CD14-positive monocyte (primary cell): Measurements from ENCODE around the gene ACTR2. TPM values are rescaled to one million over a fixed set of nuclear protein-coding genes. Genes with fewer than 3 reads are reported as not detected.

ENCODE experiments used
- DNase-seq, 3 donors: peaks; one replicate each; pipeline ENCODE4 v3.0.0-alpha.2; 2011 to 2022
- H2AFZ ChIP-seq: 2 replicates; pipeline ENCODE4 v1.6.0; 2012; ENCODE audit warnings: mild to moderate bottlenecking, low read depth, low read length, inconsistent platforms; ENCODE audit not compliant: insufficient read depth, poor library complexity, severe bottlenecking
- H3K27ac ChIP-seq, 2 donors: 1 replicate in 1 of 2; 2 replicates in 1 of 2; pipeline ENCODE4 v1.5.1; 2012 to 2013; ENCODE audit warnings: low read length in 2 of 2, control low read depth in 1 of 2, inconsistent platforms in 1 of 2, low read depth in 1 of 2, mild to moderate bottlenecking in 1 of 2
- H3K27me3 ChIP-seq, 2 donors: one replicate each; pipeline versions ENCODE4 v1.6.0 to v1.6.1; 2011 to 2013; ENCODE audit warnings: low read length in 2 of 2; ENCODE audit not compliant: control insufficient read depth in 2 of 2, insufficient read depth in 2 of 2
- H3K36me3 ChIP-seq, 2 donors: replicated peaks in 1 of 2; 1 replicate in 1 of 2; 2 replicates in 1 of 2; pipeline versions ENCODE4 v1.5.1 to v1.6.1; 2012 to 2013; ENCODE audit warnings: low read length in 2 of 2, control low read depth in 1 of 2, inconsistent platforms in 1 of 2, mild to moderate bottlenecking in 1 of 2; ENCODE audit not compliant: insufficient read depth in 2 of 2, control insufficient read depth in 1 of 2
- H3K4me1 ChIP-seq, 2 donors: 1 replicate in 1 of 2; 2 replicates in 1 of 2; pipeline versions ENCODE4 v1.5.1 to v1.6.1; 2012 to 2013; ENCODE audit warnings: low read length in 2 of 2, control low read depth in 1 of 2, inconsistent platforms in 1 of 2, mild to moderate bottlenecking in 1 of 2, moderate library complexity in 1 of 2; ENCODE audit not compliant: insufficient read depth in 2 of 2, control insufficient read depth in 1 of 2
- H3K4me2 ChIP-seq: replicated peaks from 2 replicates; pipeline ENCODE3; 2012; ENCODE audit warnings: low read length, moderate library complexity, mild to moderate bottlenecking; ENCODE audit not compliant: poor library complexity, severe bottlenecking; ENCODE audit errors: extremely low read depth
- H3K4me3 ChIP-seq, 3 experiments: fragments of 200-600 bp in 1 of 3; sonication (generic) in 1 of 3; replicated peaks in 1 of 3; 1 replicate in 2 of 3; 2 replicates in 1 of 3; pipeline ENCODE4 v1.5.1; 2011 to 2013; ENCODE audit warnings: low read length in 3 of 3, mild to moderate bottlenecking in 3 of 3, control low read depth in 2 of 3, low read depth in 2 of 3, inconsistent platforms in 1 of 3, moderate library complexity in 1 of 3
- H3K79me2 ChIP-seq: 2 replicates; pipeline ENCODE4 v1.6.0; 2012; ENCODE audit warnings: mild to moderate bottlenecking, control low read depth, inconsistent platforms, low read length, moderate library complexity; ENCODE audit not compliant: insufficient read depth
- H3K9ac ChIP-seq: 2 replicates; pipeline ENCODE4 v1.6.0; 2017; ENCODE audit warnings: low read length, mild to moderate bottlenecking; ENCODE audit not compliant: insufficient read depth, poor library complexity, severe bottlenecking
- H3K9me3 ChIP-seq, 2 donors: replicated peaks in 1 of 2; 1 replicate in 1 of 2; 2 replicates in 1 of 2; pipeline versions ENCODE4 v1.5.1 to v1.6.1; 2012 to 2013; ENCODE audit warnings: low read length in 2 of 2, control low read depth in 1 of 2; ENCODE audit not compliant: control insufficient read depth in 1 of 2, insufficient read depth in 1 of 2
- H4K20me1 ChIP-seq: 2 replicates; pipeline ENCODE4 v1.6.0; 2012; ENCODE audit warnings: mild to moderate bottlenecking, low read length, control low read depth, moderate library complexity; ENCODE audit not compliant: insufficient read depth
- H3K27ac Mint-ChIP-seq, 7 donors: one replicate each; pipeline ENCODE4 v1.8.0; 2020; ENCODE audit warnings: mild to moderate bottlenecking in 7 of 7, mixed read lengths in 7 of 7, moderate library complexity in 6 of 7, inconsistent platforms in 2 of 7
- H3K27me3 Mint-ChIP-seq, 3 donors: one replicate each; pipeline ENCODE4 v1.8.0; 2021 to 2022; ENCODE audit warnings: low read depth in 3 of 3, mild to moderate bottlenecking in 3 of 3, mixed read lengths in 3 of 3, moderate library complexity in 3 of 3, inconsistent platforms in 1 of 3
- H3K36me3 Mint-ChIP-seq, 2 donors: one replicate each; pipeline ENCODE4 v1.8.0; 2020; ENCODE audit warnings: mixed read lengths in 2 of 2, inconsistent platforms in 1 of 2, mild to moderate bottlenecking in 1 of 2
- H3K4me1 Mint-ChIP-seq: one replicate; pipeline ENCODE4 v1.8.0; 2020; ENCODE audit warnings: mild to moderate bottlenecking, mixed read lengths
- H3K4me3 Mint-ChIP-seq, 2 donors: one replicate each; pipeline ENCODE4 v1.8.0; 2020; ENCODE audit warnings: mild to moderate bottlenecking in 2 of 2, mixed read lengths in 2 of 2, moderate library complexity in 1 of 2
- H3K9me3 Mint-ChIP-seq, 7 donors: one replicate each; pipeline ENCODE4 v1.8.0; 2020 to 2022; ENCODE audit warnings: mixed read lengths in 7 of 7, mild to moderate bottlenecking in 6 of 7, moderate library complexity in 6 of 7, inconsistent platforms in 2 of 7
- WGBS: methylation state at CpG from one replicate; pipeline ENCODE4 v1.1.5; 2013; ENCODE audit warnings: missing lambda C conversion rate; ENCODE audit not compliant: insufficient coverage; 5-methylcytosine and 5-hydroxymethylcytosine counted together
- intact Hi-C, 2 donors: fragments of 100-400 bp; cut with micrococcal nuclease; formaldehyde crosslinking; loops; one replicate each; pipeline versions ENCODE4 v1.15.0 to v1.15.1; 2023
- polyA plus RNA-seq, 3 donors: library from polyadenylated mRNA; depleted of rRNA in 1 of 3; unstranded in 2 of 3; stranded (reverse) in 1 of 3; fragments of 300-500 nt in 2 of 3; fragments of >200 nt in 1 of 3; fragmentation: Illumina TruSeq in 2 of 3; gene quantifications; 1 replicate in 2 of 3; 2 replicates in 1 of 3; pipeline ENCODE4 v1.2.3, GENCODE V29; 2012 to 2021
- TF ChIP-seq, protein P1 (sequence below): fragments of 200-600 bp; IDR thresholded peaks from one replicate; pipeline ENCODE4 v1.8.0; 2022; ENCODE audit warnings: antibody characterized with exemption, mild to moderate bottlenecking

The ACTR2 gene
- polyA plus RNA-seq, 3 donors, result 88.7 to 560 (median 342) TPM

DNA sequence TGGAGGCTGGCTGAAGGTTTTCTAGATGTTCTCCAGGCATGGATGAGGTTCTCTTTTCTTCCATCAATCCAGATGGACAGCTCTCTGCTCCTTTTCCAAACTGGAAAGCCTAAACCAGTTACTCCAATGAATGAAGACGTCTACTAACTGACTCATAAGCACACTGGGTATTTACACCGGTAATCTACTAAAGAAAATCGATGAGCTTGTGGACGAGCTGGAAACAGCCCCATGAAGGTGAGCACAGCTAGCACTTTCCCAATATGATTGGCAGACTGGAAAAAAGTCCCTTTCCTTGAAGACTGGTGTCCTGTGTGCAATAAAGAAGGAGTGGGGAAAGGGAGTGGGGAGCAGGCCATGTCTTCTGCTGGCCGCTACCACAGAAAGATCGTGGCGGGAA, 84.0 kb downstream of the ACTR2 start:
- Histone ChIP-seq H4K20me1 (no peaks in the 10 kb centered on the region), H3K4me2 (no peak overlapping the region), H2AFZ (no peak overlapping the region), H3K4me1 (no peaks in the 10 kb centered on the region), H3K27me3 (no peaks in the 10 kb centered on the region), H3K36me3 (peaks cover 14 to 44% of the 10 kb centered on the region in 2 donors), H3K9ac (no peak overlapping the region), H3K79me2 (no peaks in the 10 kb centered on the region), H3K4me3 (no peak overlapping the region), H3K27ac (no peak overlapping the region), H3K9me3 (peaks cover 0 to 3% of the 10 kb centered on the region in 2 donors)
- intact Hi-C loops, result no loop called here
- peaks cover 3% of the 10 kb centered on the region for H3K4me1 Mint-ChIP-seq
- H3K27ac Mint-ChIP-seq, result no peak overlapping the region
- WGBS, result 93% methylated on average over 4 of the region's 7 CpGs
- peaks cover 26 to 31% of the 10 kb centered on the region in 2 donors for H3K36me3 Mint-ChIP-seq
- H3K4me3 Mint-ChIP-seq, result no peak overlapping the region
- no peak for DNase-seq
- H3K27me3 Mint-ChIP-seq, result no peaks in the 10 kb centered on the region
- TF ChIP-seq, protein P1, sequence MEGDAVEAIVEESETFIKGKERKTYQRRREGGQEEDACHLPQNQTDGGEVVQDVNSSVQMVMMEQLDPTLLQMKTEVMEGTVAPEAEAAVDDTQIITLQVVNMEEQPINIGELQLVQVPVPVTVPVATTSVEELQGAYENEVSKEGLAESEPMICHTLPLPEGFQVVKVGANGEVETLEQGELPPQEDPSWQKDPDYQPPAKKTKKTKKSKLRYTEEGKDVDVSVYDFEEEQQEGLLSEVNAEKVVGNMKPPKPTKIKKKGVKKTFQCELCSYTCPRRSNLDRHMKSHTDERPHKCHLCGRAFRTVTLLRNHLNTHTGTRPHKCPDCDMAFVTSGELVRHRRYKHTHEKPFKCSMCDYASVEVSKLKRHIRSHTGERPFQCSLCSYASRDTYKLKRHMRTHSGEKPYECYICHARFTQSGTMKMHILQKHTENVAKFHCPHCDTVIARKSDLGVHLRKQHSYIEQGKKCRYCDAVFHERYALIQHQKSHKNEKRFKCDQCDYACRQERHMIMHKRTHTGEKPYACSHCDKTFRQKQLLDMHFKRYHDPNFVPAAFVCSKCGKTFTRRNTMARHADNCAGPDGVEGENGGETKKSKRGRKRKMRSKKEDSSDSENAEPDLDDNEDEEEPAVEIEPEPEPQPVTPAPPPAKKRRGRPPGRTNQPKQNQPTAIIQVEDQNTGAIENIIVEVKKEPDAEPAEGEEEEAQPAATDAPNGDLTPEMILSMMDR, result no peak
- H3K9me3 Mint-ChIP-seq, result peaks cover 0 to 8% (median 3%) of the 10 kb centered on the region in 7 donors

GRCh38 chr2:65313126-65313953, 85.7 kb downstream of the ACTR2 start:
- no peak overlapping the region for H3K27ac Mint-ChIP-seq
- Histone ChIP-seq H2AFZ (no peak overlapping the region), H3K79me2 (no peaks in the 10 kb centered on the region), H3K9ac (no peak overlapping the region), H3K27ac (no peak overlapping the region), H3K9me3 (peaks cover 0 to 3% of the 10 kb centered on the region in 2 donors), H3K4me2 (no peak overlapping the region), H4K20me1 (no peaks in the 10 kb centered on the region), H3K4me1 (no peaks in the 10 kb centered on the region), H3K4me3 (no peak overlapping the region), H3K27me3 (no peaks in the 10 kb centered on the region), H3K36me3 (peaks cover 14 to 44% of the 10 kb centered on the region in 2 donors)
- H3K9me3 Mint-ChIP-seq, result peaks cover 0 to 8% (median 0%) of the 10 kb centered on the region in 7 donors
- H3K36me3 Mint-ChIP-seq, result peaks cover 27 to 35% of the 10 kb centered on the region in 2 donors
- no peaks in the 10 kb centered on the region for H3K27me3 Mint-ChIP-seq
- DNase-seq, result no peak
- peaks cover 3% of the 10 kb centered on the region for H3K4me1 Mint-ChIP-seq
- TF ChIP-seq, protein P1, result no peak
- H3K4me3 Mint-ChIP-seq, result no peak overlapping the region
- WGBS, result 91% methylated on average over 47 of the region's 52 CpGs
- intact Hi-C loops, result no loop called here
